Uterus (tissue), 2 donors: Measurements from ENCODE around the gene ARHGEF6.

ENCODE experiments used
- CTCF ChIP-seq, 4 experiments: fragments of 200-600 bp in 2 of 4; fragments of 450-650 bp in 2 of 4; sonication (generic) in 2 of 4; IDR thresholded peaks; one replicate each; pipeline ENCODE4 v1.5.1; 2016 to 2019; ENCODE audit warnings: antibody characterized with exemption in 4 of 4, mild to moderate bottlenecking in 2 of 4, moderate library complexity in 1 of 4
- POLR2A ChIP-seq, 2 donors: fragments of 450-650 bp; IDR thresholded peaks; one replicate each; pipeline ENCODE4 v1.6.1; 2016; ENCODE audit warnings: antibody characterized with exemption in 2 of 2, mild to moderate bottlenecking in 1 of 2, moderate library complexity in 1 of 2

- TF ChIP-seq POLR2A (IDR thresholded peaks at IDR 0.05) (no peak), CTCF (IDR thresholded peaks at IDR 0.05) (no peak)
Observed at GRCh38 chrX:136684120-136684519, 96.6 kb downstream of the ARHGEF6 start.
